Ureter (tissue), 1 donor: Measurements from ENCODE around the gene PTPN11. TPM values are rescaled to one million over a fixed set of nuclear protein-coding genes. Genes with fewer than 3 reads are reported as not detected.
"Not testable (repeated sequence)": the region's sequence is repeated elsewhere in the genome, so short reads cannot be mapped to it uniquely, and the experiment has no call there.

Experiments used
- DNase-seq: peaks from one replicate; pipeline ENCODE4 v3.0.0-alpha.2; 2020; ENCODE audit warnings: low spot score
- total RNA-seq: library from RNA; stranded (reverse); gene quantifications from one replicate; pipeline ENCODE4 v1.2.4, GENCODE V29; 2023
- donor health status: DM: yes; HTN: yes; CAD: no.

Gene PTPN11
- 108 TPM for total RNA-seq

- DNase-seq: peak; percentile 91
Observed at GRCh38 chr12:112418608-112419296, at the start of gene PTPN11. Gene PTPN11, plus strand, starts transcription at chr12:112418947. Its CDS starts 165 bp downstream, at chr12:112419112.

- no peak for DNase-seq
Observed at GRCh38 chr12:112370199-112370598, 48.5 kb upstream of the PTPN11 start.

- DNase-seq: no peak
Observed at GRCh38 chr12:112370868-112371510, 47.8 kb upstream of the PTPN11 start.

- no peak for DNase-seq
Observed at GRCh38 chr12:112374166-112374740, 44.5 kb upstream of the PTPN11 start.

- no peak for DNase-seq
Observed at GRCh38 chr12:112375105-112375504, 43.6 kb upstream of the PTPN11 start.

GRCh38 chr12:112380663-112381405 is 37.9 kb upstream of the PTPN11 start:
- DNase-seq: no peak

- no peak for DNase-seq
Observed at GRCh38 chr12:112381406-112381882, 37.3 kb upstream of the PTPN11 start.

GRCh38 chr12:112381883-112382796 is 36.6 kb upstream of the PTPN11 start, which contains the start of gene HECTD4:
Gene HECTD4, minus strand, starts transcription at chr12:112382431. Its CDS starts 303 bp downstream, at chr12:112382128.
- peak; percentile 94 for DNase-seq

GRCh38 chr12:112382866-112383265 is 35.9 kb upstream of the PTPN11 start:
- no peak for DNase-seq

- DNase-seq: no peak
Observed at GRCh38 chr12:112386726-112387125, 32.0 kb upstream of the PTPN11 start.

GRCh38 chr12:112389228-112389627 is 29.5 kb upstream of the PTPN11 start:
- DNase-seq: no peak

GRCh38 chr12:112389922-112390654 is 28.7 kb upstream of the PTPN11 start:
- DNase-seq: not testable (repeated sequence)

GRCh38 chr12:112393328-112393727 is 25.4 kb upstream of the PTPN11 start:
- DNase-seq: no peak

GRCh38 chr12:112401054-112401453 is 17.7 kb upstream of the PTPN11 start:
- DNase-seq: no peak

GRCh38 chr12:112401903-112402498 is 16.7 kb upstream of the PTPN11 start:
- DNase-seq: no peak

GRCh38 chr12:112406519-112407488 is 11.9 kb upstream of the PTPN11 start:
- no peak for DNase-seq

GRCh38 chr12:112407683-112408082 is 11.1 kb upstream of the PTPN11 start:
- DNase-seq: not testable (repeated sequence)

- no peak for DNase-seq
Observed at GRCh38 chr12:112408621-112409020, 10.1 kb upstream of the PTPN11 start.
